ENCODE measurements around the gene TPST2.

GRCh38 chr22:26559961-26560575 is 29.9 kb downstream of the TPST2 start:
- TF ChIP-seq CTCF (IDR thresholded peaks at IDR 0.05): no peak
- TF ChIP-seq POLR2A (IDR thresholded peaks at IDR 0.05): no peak

Data from Peyer's patch (tissue), 4 donors.